ENCODE data around the gene PRRT3.

DNA sequence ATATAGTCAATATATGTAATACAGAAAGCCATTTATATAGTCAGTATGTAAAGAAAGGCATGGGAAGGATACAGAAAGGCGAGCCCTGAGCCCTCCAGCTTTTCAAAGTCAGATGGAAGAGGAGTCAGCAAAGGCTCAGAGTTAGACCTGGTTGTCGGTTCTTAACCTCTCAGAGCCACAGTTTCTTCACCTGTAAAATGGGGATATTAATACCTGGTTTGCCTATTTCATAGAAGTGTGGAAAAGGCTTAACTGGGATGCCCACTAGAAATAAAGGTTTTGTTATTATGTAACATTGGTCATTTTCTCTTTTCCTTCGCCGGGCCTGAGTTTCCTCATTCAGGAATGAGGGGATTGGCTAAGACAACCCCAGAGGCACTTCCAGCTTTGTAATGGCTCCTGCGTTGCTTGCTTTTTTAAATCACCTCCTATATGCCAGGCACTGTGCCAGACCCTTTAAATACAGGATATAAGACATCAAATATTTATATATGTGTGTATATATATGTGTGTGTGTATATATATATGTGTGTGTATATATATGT, 16.2 kb downstream of the PRRT3 start:
- TF ChIP-seq, protein P1, sequence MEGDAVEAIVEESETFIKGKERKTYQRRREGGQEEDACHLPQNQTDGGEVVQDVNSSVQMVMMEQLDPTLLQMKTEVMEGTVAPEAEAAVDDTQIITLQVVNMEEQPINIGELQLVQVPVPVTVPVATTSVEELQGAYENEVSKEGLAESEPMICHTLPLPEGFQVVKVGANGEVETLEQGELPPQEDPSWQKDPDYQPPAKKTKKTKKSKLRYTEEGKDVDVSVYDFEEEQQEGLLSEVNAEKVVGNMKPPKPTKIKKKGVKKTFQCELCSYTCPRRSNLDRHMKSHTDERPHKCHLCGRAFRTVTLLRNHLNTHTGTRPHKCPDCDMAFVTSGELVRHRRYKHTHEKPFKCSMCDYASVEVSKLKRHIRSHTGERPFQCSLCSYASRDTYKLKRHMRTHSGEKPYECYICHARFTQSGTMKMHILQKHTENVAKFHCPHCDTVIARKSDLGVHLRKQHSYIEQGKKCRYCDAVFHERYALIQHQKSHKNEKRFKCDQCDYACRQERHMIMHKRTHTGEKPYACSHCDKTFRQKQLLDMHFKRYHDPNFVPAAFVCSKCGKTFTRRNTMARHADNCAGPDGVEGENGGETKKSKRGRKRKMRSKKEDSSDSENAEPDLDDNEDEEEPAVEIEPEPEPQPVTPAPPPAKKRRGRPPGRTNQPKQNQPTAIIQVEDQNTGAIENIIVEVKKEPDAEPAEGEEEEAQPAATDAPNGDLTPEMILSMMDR (IDR thresholded peaks at IDR 0.05; ENCODE audit: low read depth, low read length), result no peak
- TF ChIP-seq, protein P2, sequence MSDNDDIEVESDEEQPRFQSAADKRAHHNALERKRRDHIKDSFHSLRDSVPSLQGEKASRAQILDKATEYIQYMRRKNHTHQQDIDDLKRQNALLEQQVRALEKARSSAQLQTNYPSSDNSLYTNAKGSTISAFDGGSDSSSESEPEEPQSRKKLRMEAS (IDR thresholded peaks at IDR 0.05; ENCODE audit: low read depth, low read length), result no peak
- no peak for TF ChIP-seq POLR2A (IDR thresholded peaks at IDR 0.05; ENCODE audit: extremely low read depth, insufficient read length)
